LHCN-M2 (cell line): ENCODE results near the gene ZNF672. TPM values are rescaled to one million over a fixed set of nuclear protein-coding genes. Genes with fewer than 3 reads are reported as not detected.
A peak's percentile ranks its signal among the peaks of the same experiment; 100 is the strongest.

Experiments
- DNase-seq: peaks from one replicate; pipeline ENCODE4 v3.0.0-alpha.2; 2012; ENCODE audit warnings: low read depth
- total RNA-seq: library from RNA; depleted of rRNA; stranded (reverse); fragments of >200 nt; gene quantifications from 2 replicates; pipeline ENCODE4 v1.2.3, GENCODE V29; 2014

ZNF672 gene
- total RNA-seq, 1 experiment from 2014 or later, result 28.4 TPM

- no peak for DNase-seq
Measured at GRCh38 chr1:248831842-248832241, 6.2 kb upstream of the ZNF672 start.

GRCh38 chr1:248834343-248834940 lies 3.6 kb upstream of the ZNF672 start:
- DNase-seq, result no peak

- peak; percentile 17 for DNase-seq
Measured at GRCh38 chr1:248837045-248837780, 811 bp upstream of the ZNF672 start.

GRCh38 chr1:248838357-248839167 lies 538 bp downstream of the ZNF672 start:
- peak; percentile 80 for DNase-seq

GRCh38 chr1:248839168-248839555 lies 1.1 kb downstream of the ZNF672 start:
- no peak for DNase-seq

- DNase-seq, result peak; percentile 35
Measured at GRCh38 chr1:248840946-248841345, 2.9 kb downstream of the ZNF672 start.

GRCh38 chr1:248841702-248842395 lies 3.8 kb downstream of the ZNF672 start:
- DNase-seq, result peak; percentile 57

GRCh38 chr1:248842781-248843331 lies 4.8 kb downstream of the ZNF672 start:
- DNase-seq, result no peak

GRCh38 chr1:248843687-248844086 lies 5.7 kb downstream of the ZNF672 start:
- no peak for DNase-seq

- DNase-seq, result no peak
Measured at GRCh38 chr1:248844526-248844925, 6.5 kb downstream of the ZNF672 start.

GRCh38 chr1:248847181-248847955 lies 9.3 kb downstream of the ZNF672 start:
- DNase-seq, result no peak

GRCh38 chr1:248847956-248848561 lies 10.0 kb downstream of the ZNF672 start:
- DNase-seq, result no peak

GRCh38 chr1:248848602-248849001 lies 10.6 kb downstream of the ZNF672 start:
- no peak for DNase-seq

GRCh38 chr1:248849152-248849551 lies 11.1 kb downstream of the ZNF672 start:
- no peak for DNase-seq

GRCh38 chr1:248849637-248850036 lies 11.6 kb downstream of the ZNF672 start:
- DNase-seq, result no peak

GRCh38 chr1:248850124-248850523 lies 12.1 kb downstream of the ZNF672 start:
- no peak for DNase-seq

- no peak for DNase-seq
Measured at GRCh38 chr1:248850536-248851251, 12.7 kb downstream of the ZNF672 start.

GRCh38 chr1:248851390-248851789 lies 13.4 kb downstream of the ZNF672 start:
- DNase-seq, result no peak
